GM19438 (cell line): ENCODE results near the gene ZNF76.
"Not testable (repeated sequence)": the region's sequence is repeated elsewhere in the genome, so short reads cannot be mapped to it uniquely, and the experiment has no call there.

Experiments used
- ATAC-seq: cut with Tn5 transposase; IDR thresholded peaks from one replicate; pipeline ENCODE4 v1.9.1; 2021; ENCODE audit warnings: low read depth; ENCODE audit not compliant: unreplicated experiment

Gene ZNF76

GRCh38 chr6:35320031-35320410, 60.5 kb downstream of the ZNF76 start:
- no peak for ATAC-seq

- no peak for ATAC-seq
Observed at GRCh38 chr6:35321091-35321490, 61.6 kb downstream of the ZNF76 start.

GRCh38 chr6:35327349-35328027, 68.0 kb downstream of the ZNF76 start:
- ATAC-seq, result no peak

GRCh38 chr6:35328108-35328723, 68.7 kb downstream of the ZNF76 start:
- no peak for ATAC-seq

GRCh38 chr6:35328965-35329364, 69.4 kb downstream of the ZNF76 start:
- ATAC-seq, result not testable (repeated sequence)

- ATAC-seq, result no peak
Observed at GRCh38 chr6:35330541-35331119, 71.1 kb downstream of the ZNF76 start.

- not testable (repeated sequence) for ATAC-seq
Observed at GRCh38 chr6:35332074-35332887, 72.7 kb downstream of the ZNF76 start.

GRCh38 chr6:35341557-35341956, 82.0 kb downstream of the ZNF76 start:
- no peak for ATAC-seq

- peak; percentile 88 for ATAC-seq
Observed at GRCh38 chr6:35342258-35343091, 82.9 kb downstream of the ZNF76 start, which contains the start of gene PPARD. TSS of gene PPARD (plus strand) at chr6:35342558. CDS start at chr6:35411088, 68,530 bp downstream.

GRCh38 chr6:35343092-35343834, 83.7 kb downstream of the ZNF76 start:
- ATAC-seq, result no peak

- no peak for ATAC-seq
Observed at GRCh38 chr6:35343835-35344550, 84.5 kb downstream of the ZNF76 start.
